H1 (cell line): ENCODE data around the gene ABI2. TPM values are rescaled to one million over a fixed set of nuclear protein-coding genes. Genes with fewer than 3 reads are reported as not detected.

Source experiments
- CTCF ChIA-PET: fragments of 300-600 bp; sonication (Branson Sonifier 250); formaldehyde crosslinking; loops from one replicate; lab custom pipeline; 2021; ENCODE audit not compliant: partially characterized antibody; lab: Charles Lee
- POLR2A ChIA-PET: fragments of 300-600 bp; sonication (Branson Sonifier 250); formaldehyde crosslinking; loops from one replicate; lab custom pipeline; 2021; ENCODE audit warnings: inconsistent platforms; ENCODE audit not compliant: partially characterized antibody; lab: Charles Lee
- DNase-seq, 2 experiments: peaks; one replicate each; pipeline versions ENCODE4 v3.0.0 to v3.0.0-alpha.2; 2010 to 2022; ENCODE audit warnings: low spot score in 2 of 2, low read depth in 1 of 2, mixed read lengths in 1 of 2
- FAIRE-seq: peaks from 2 replicates; lab custom pipeline; 2011; peaks lifted over from hg19 to GRCh38; lab: Jason Lieb, UNC
- H2AFZ ChIP-seq: 2 replicates; pipeline ENCODE4 v1.8.1; 2012; ENCODE audit warnings: low read length, inconsistent platforms
- H2AK5ac ChIP-seq: 2 replicates; pipeline ENCODE4 v1.6.1; 2013; ENCODE audit warnings: low read depth, low read length
- H2BK120ac ChIP-seq: replicated peaks from 2 replicates; pipeline ENCODE3; 2013; ENCODE audit warnings: low read depth, low read length, inconsistent platforms
- H2BK12ac ChIP-seq: 2 replicates; pipeline ENCODE4 v1.6.1; 2013; ENCODE audit warnings: low read depth, low read length
- H2BK15ac ChIP-seq: 2 replicates; pipeline ENCODE4 v1.6.1; 2013; ENCODE audit warnings: low read length
- H2BK20ac ChIP-seq: 2 replicates; pipeline ENCODE4 v1.6.1; 2013; ENCODE audit warnings: low read length
- H2BK5ac ChIP-seq: 2 replicates; pipeline ENCODE4 v1.6.1; 2013; ENCODE audit warnings: low read depth, low read length
- H3K14ac ChIP-seq: 2 replicates; pipeline ENCODE4 v1.6.1; 2013; ENCODE audit warnings: inconsistent platforms; ENCODE audit not compliant: insufficient read length
- H3K18ac ChIP-seq: 2 replicates; pipeline ENCODE4 v1.6.1; 2013; ENCODE audit warnings: low read length; ENCODE audit errors: extremely low read depth
- H3K23ac ChIP-seq: 2 replicates; pipeline ENCODE4 v1.6.1; 2013; ENCODE audit warnings: inconsistent platforms; ENCODE audit not compliant: insufficient read length
- H3K23me2 ChIP-seq: 2 replicates; pipeline ENCODE4 v1.6.1; 2013; ENCODE audit warnings: low read depth, low read length
- H3K27ac ChIP-seq: 2 replicates; pipeline ENCODE4 v1.6.1; 2011; ENCODE audit warnings: low read depth, low read length, inconsistent platforms
- H3K27me3 ChIP-seq, 4 experiments: replicated peaks in 1 of 4; 1 replicate in 1 of 4; 2 replicates in 3 of 4; pipeline versions ENCODE4 v1.6.1 to v1.8.1; 2011 to 2013; ENCODE audit warnings: low read length in 3 of 4, mild to moderate bottlenecking in 3 of 4, inconsistent platforms in 2 of 4, mixed read lengths in 2 of 4, moderate library complexity in 1 of 4; ENCODE audit not compliant: control insufficient read depth in 3 of 4, insufficient read depth in 3 of 4; ENCODE audit errors: extremely low read depth in 1 of 4
- H3K36me3 ChIP-seq, 4 experiments: 2 replicates each; pipeline versions ENCODE4 v1.6.1 to v1.8.1; 2011 to 2013; ENCODE audit warnings: mild to moderate bottlenecking in 4 of 4, low read length in 3 of 4, moderate library complexity in 2 of 4, control low read depth in 1 of 4, inconsistent platforms in 1 of 4; ENCODE audit not compliant: insufficient read depth in 4 of 4, control insufficient read depth in 2 of 4
- H3K4ac ChIP-seq: replicated peaks from 2 replicates; pipeline ENCODE3; 2013; ENCODE audit warnings: low read length, low read depth, mixed read lengths, inconsistent platforms; ENCODE audit not compliant: insufficient read length
- H3K4me1 ChIP-seq, 4 experiments: replicated peaks in 1 of 4; 1 replicate in 1 of 4; 2 replicates in 3 of 4; pipeline versions ENCODE4 v1.6.1 to v1.8.1; 2011 to 2013; ENCODE audit warnings: low read length in 3 of 4, inconsistent platforms in 2 of 4, mixed read lengths in 1 of 4; ENCODE audit not compliant: insufficient read depth in 4 of 4, control insufficient read depth in 3 of 4
- H3K4me2 ChIP-seq, 2 experiments: 2 replicates each; pipeline versions ENCODE4 v1.6.1 to v1.8.1; 2011 to 2013; ENCODE audit warnings: low read depth in 2 of 2, low read length in 2 of 2, control low read depth in 1 of 2, inconsistent platforms in 1 of 2, mild to moderate bottlenecking in 1 of 2; ENCODE audit not compliant: insufficient read depth in 1 of 2
- H3K4me3 ChIP-seq, 4 experiments: fragments of 200-600, 300-600 bp in 1 of 4; sonication (generic), shearing (Covaris generic), sonication (Bioruptor Twin) in 1 of 4; 2 replicates each; pipeline versions ENCODE4 v1.5.1 to v1.8.1; 2011 to 2016; ENCODE audit warnings: low read length in 4 of 4, low read depth in 3 of 4, control low read depth in 2 of 4, inconsistent platforms in 2 of 4, mild to moderate bottlenecking in 2 of 4, mixed read lengths in 1 of 4, moderate library complexity in 1 of 4; ENCODE audit not compliant: insufficient read depth in 2 of 4; ENCODE audit errors: extremely low read depth in 1 of 4
- H3K56ac ChIP-seq: replicated peaks from 2 replicates; pipeline ENCODE3; 2013; ENCODE audit warnings: low read depth, mild to moderate bottlenecking, mixed read lengths, low read length, inconsistent platforms; ENCODE audit not compliant: insufficient read length
- H3K79me1 ChIP-seq: 2 replicates; pipeline ENCODE4 v1.6.1; 2013; ENCODE audit warnings: low read depth, low read length, control low read depth
- H3K79me2 ChIP-seq, 2 experiments: 2 replicates each; pipeline versions ENCODE4 v1.6.1 to v1.8.1; 2012 to 2013; ENCODE audit warnings: low read length in 2 of 2, mild to moderate bottlenecking in 2 of 2, inconsistent platforms in 1 of 2; ENCODE audit not compliant: insufficient read depth in 2 of 2, control insufficient read depth in 1 of 2
- H3K9ac ChIP-seq, 4 experiments: replicated peaks in 1 of 4; 1 replicate in 1 of 4; 2 replicates in 3 of 4; pipeline versions ENCODE4 v1.6.1 to v1.8.1; 2011 to 2013; ENCODE audit warnings: low read depth in 3 of 4, low read length in 3 of 4, control low read depth in 2 of 4, mild to moderate bottlenecking in 2 of 4, moderate library complexity in 2 of 4, inconsistent platforms in 1 of 4; ENCODE audit errors: extremely low read depth in 1 of 4
- H3K9me3 ChIP-seq, 2 experiments: 2 replicates each; pipeline versions ENCODE4 v1.6.1 to v1.8.1; 2012 to 2013; ENCODE audit warnings: mild to moderate bottlenecking in 2 of 2, moderate library complexity in 2 of 2, control low read depth in 1 of 2, inconsistent platforms in 1 of 2, low read depth in 1 of 2, low read length in 1 of 2, mixed read lengths in 1 of 2; ENCODE audit not compliant: insufficient read depth in 2 of 2
- H4K20me1 ChIP-seq, 2 experiments: replicated peaks in 1 of 2; 2 replicates each; pipeline versions ENCODE3 to v1.8.1; 2011 to 2013; ENCODE audit warnings: inconsistent platforms in 2 of 2, low read length in 2 of 2, mild to moderate bottlenecking in 1 of 2; ENCODE audit not compliant: insufficient read depth in 2 of 2, control insufficient read depth in 1 of 2
- H4K5ac ChIP-seq: 2 replicates; pipeline ENCODE4 v1.6.1; 2013; ENCODE audit warnings: low read length, low read depth, mixed read lengths, inconsistent platforms; ENCODE audit not compliant: insufficient read length
- H4K8ac ChIP-seq: 2 replicates; pipeline ENCODE4 v1.8.0; 2013; ENCODE audit warnings: mild to moderate bottlenecking, moderate library complexity, low read length, inconsistent platforms; ENCODE audit not compliant: insufficient read depth; ENCODE audit errors: extremely low read depth
- H4K91ac ChIP-seq: replicated peaks from 2 replicates; pipeline ENCODE3; 2013; ENCODE audit warnings: low read length, mixed read lengths, inconsistent platforms; ENCODE audit not compliant: insufficient read length
- CTBP2 ChIP-seq: IDR thresholded peaks from 2 replicates; pipeline ENCODE4 v1.7.0; 2011; ENCODE audit warnings: borderline replicate concordance, mild to moderate bottlenecking, moderate library complexity, mixed read lengths, low read length; ENCODE audit not compliant: insufficient read depth, insufficient read length
- JUND ChIP-seq: IDR thresholded peaks from 2 replicates; pipeline ENCODE4 v1.6.1; 2011; ENCODE audit warnings: mild to moderate bottlenecking, improper control_type of control experiment, low read length
- MAFK ChIP-seq: IDR thresholded peaks from 2 replicates; pipeline ENCODE4 v1.6.1; 2012; ENCODE audit warnings: low read depth, mild to moderate bottlenecking, improper control_type of control experiment, low read length
- RAD21 ChIP-seq, 2 experiments: IDR thresholded peaks in 1 of 2; conservative IDR thresholded peaks in 1 of 2; 2 replicates each; pipeline ENCODE4 v1.6.1; 2011; ENCODE audit warnings: low read depth in 2 of 2, low read length in 2 of 2, improper control_type of control experiment in 1 of 2, inconsistent platforms in 1 of 2, mild to moderate bottlenecking in 1 of 2, moderate library complexity in 1 of 2
- SP1 ChIP-seq: IDR thresholded peaks from 2 replicates; pipeline ENCODE4 v1.6.1; 2011; ENCODE audit warnings: low read depth, low read length
- SUZ12 ChIP-seq: fragments of 200-600 bp; sonication (generic); IDR thresholded peaks from 2 replicates; pipeline ENCODE4 v1.6.1; 2012; ENCODE audit warnings: mild to moderate bottlenecking, inconsistent platforms, low read length, moderate library complexity, mixed read lengths
- TAF7 ChIP-seq: optimal IDR thresholded peaks from 2 replicates; pipeline ENCODE3; 2011; ENCODE audit warnings: low read depth, mild to moderate bottlenecking, inconsistent platforms, low read length, moderate library complexity, borderline replicate concordance
- TEAD4 ChIP-seq: IDR thresholded peaks from 2 replicates; pipeline ENCODE4 v1.6.1; 2012; ENCODE audit warnings: low read depth, low read length, inconsistent platforms, mixed read lengths
- polyA plus RNA-seq, 7 experiments: library from polyadenylated mRNA; depleted of rRNA in 3 of 7; stranded (reverse) in 5 of 7; unstranded in 2 of 7; fragments of >200 nt in 5 of 7; fragments of 200-250 nt in 2 of 7; gene quantifications; 1 replicate in 5 of 7; 2 replicates in 1 of 7; 4 replicates in 1 of 7; pipeline versions ENCODE4 v1.2.1 to v1.2.3, GENCODE V29; 2011 to 2013; ENCODE audit warnings: missing spikeins in 2 of 7, mixed read lengths in 2 of 7
- total RNA-seq: library from RNA; stranded (reverse); fragmentation: NEBNext Ultra II Directional; extraction: Animal tissue kit (Norgen Biotek cat#: 25700); gene quantifications from 2 replicates; pipeline ENCODE4 v1.2.1, GENCODE V29; 2021
- TF ChIP-seq, protein P1 (sequence below): IDR thresholded peaks from 2 replicates; pipeline ENCODE4 v1.6.1; 2011; ENCODE audit warnings: low read length, improper control_type of control experiment
- TF ChIP-seq, protein P2 (sequence below), 3 experiments: IDR thresholded peaks; 1 replicate in 2 of 3; 2 replicates in 1 of 3; pipeline versions ENCODE4 v1.5.1 to v1.6.1; 2011; ENCODE audit warnings: low read length in 3 of 3, mild to moderate bottlenecking in 3 of 3, inconsistent platforms in 2 of 3, low read depth in 1 of 3, moderate library complexity in 1 of 3; ENCODE audit not compliant: insufficient read depth in 1 of 3; ENCODE audit errors: control extremely low read depth in 1 of 3

The ABI2 gene
- total and polyA plus RNA-seq, 2 of the 8 experiments (the other 6 are each of a cell fraction or from before 2014, with no cell fraction given), result 62.3 to 118 TPM

DNA sequence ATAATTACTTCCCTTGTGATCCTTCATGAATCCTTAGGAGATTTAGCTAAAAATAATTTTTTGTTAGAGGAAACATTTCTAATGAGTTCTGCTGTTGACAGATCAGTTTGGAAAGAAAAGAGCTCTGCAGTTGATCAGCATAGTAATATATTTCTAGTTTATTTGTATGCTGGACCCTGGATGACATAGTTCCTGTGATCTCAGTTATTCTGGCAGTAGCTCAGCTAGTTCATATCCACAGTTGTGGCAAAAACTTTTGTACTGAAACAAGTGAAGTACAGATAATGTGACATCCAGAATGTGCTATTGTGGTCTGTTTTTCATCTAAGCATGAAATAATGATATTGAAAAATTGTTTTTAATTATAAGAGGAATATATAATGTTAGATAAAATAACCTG lies 33.7 kb downstream of the ABI2 start:
- no peak overlapping the region for H2AFZ ChIP-seq
- POLR2A ChIA-PET, result interaction anchor here (0.8 kb wide), 1 partner anchor 21 kb away, joined by 4 read pairs; no protein-coding TSS in a partner anchor
- H2BK5ac ChIP-seq, result no peak overlapping the region
- CTCF ChIA-PET, result no interaction called here
- H4K5ac ChIP-seq, result no peak overlapping the region
- H3K56ac ChIP-seq, result no peak overlapping the region
- H3K27me3 ChIP-seq, result no peaks in the 10 kb centered on the region
- no peak overlapping the region for H4K8ac ChIP-seq
- no peak overlapping the region for H3K14ac ChIP-seq
- no peak overlapping the region for H3K4me3 ChIP-seq
- no peak overlapping the region for H3K18ac ChIP-seq
- H2BK120ac ChIP-seq, result no peak overlapping the region
- TF ChIP-seq MAFK, result no peak
- TF ChIP-seq, protein P1, sequence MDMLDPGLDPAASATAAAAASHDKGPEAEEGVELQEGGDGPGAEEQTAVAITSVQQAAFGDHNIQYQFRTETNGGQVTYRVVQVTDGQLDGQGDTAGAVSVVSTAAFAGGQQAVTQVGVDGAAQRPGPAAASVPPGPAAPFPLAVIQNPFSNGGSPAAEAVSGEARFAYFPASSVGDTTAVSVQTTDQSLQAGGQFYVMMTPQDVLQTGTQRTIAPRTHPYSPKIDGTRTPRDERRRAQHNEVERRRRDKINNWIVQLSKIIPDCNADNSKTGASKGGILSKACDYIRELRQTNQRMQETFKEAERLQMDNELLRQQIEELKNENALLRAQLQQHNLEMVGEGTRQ, result no peak
- no peak for TF ChIP-seq SP1
- TF ChIP-seq RAD21 (IDR thresholded peaks at IDR 0.05 in 1 of 2, conservative IDR thresholded peaks at IDR 0.05 in 1 of 2; ENCODE audit: low read depth in 2 of 2, low read length in 2 of 2), result no peak
- TF ChIP-seq TEAD4, result no peak
- TF ChIP-seq SUZ12, result no peak
- TF ChIP-seq CTBP2, result no peak
- TF ChIP-seq, protein P2, sequence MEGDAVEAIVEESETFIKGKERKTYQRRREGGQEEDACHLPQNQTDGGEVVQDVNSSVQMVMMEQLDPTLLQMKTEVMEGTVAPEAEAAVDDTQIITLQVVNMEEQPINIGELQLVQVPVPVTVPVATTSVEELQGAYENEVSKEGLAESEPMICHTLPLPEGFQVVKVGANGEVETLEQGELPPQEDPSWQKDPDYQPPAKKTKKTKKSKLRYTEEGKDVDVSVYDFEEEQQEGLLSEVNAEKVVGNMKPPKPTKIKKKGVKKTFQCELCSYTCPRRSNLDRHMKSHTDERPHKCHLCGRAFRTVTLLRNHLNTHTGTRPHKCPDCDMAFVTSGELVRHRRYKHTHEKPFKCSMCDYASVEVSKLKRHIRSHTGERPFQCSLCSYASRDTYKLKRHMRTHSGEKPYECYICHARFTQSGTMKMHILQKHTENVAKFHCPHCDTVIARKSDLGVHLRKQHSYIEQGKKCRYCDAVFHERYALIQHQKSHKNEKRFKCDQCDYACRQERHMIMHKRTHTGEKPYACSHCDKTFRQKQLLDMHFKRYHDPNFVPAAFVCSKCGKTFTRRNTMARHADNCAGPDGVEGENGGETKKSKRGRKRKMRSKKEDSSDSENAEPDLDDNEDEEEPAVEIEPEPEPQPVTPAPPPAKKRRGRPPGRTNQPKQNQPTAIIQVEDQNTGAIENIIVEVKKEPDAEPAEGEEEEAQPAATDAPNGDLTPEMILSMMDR (IDR thresholded peaks at IDR 0.05; ENCODE audit: control extremely low read depth in 1 of 3, insufficient read depth in 1 of 3, low read depth in 1 of 3, low read length in 3 of 3), result no peak
- no peak for TF ChIP-seq JUND
- TF ChIP-seq TAF7, result no peak
- no peak overlapping the region for H3K23ac ChIP-seq
- no peak for DNase-seq
- H2BK15ac ChIP-seq, result no peak overlapping the region
- H3K79me2 ChIP-seq, result peaks cover 0 to 80% of the 10 kb centered on the region in 2 experiments; a peak in 3 of 4 replicates
- H2BK20ac ChIP-seq, result no peak overlapping the region
- H3K4me1 ChIP-seq, result peaks cover 0 to 2% (median 0%) of the 10 kb centered on the region in 4 experiments; a peak in 1 of 7 replicates
- H2AK5ac ChIP-seq, result no peak overlapping the region
- peaks cover 6% of the 10 kb centered on the region in 2 experiments for H4K20me1 ChIP-seq
- H3K9me3 ChIP-seq, result no peaks in the 10 kb centered on the region
- H2BK12ac ChIP-seq, result no peak overlapping the region
- no peak overlapping the region for H3K4me2 ChIP-seq
- no peak overlapping the region for H3K27ac ChIP-seq
- H4K91ac ChIP-seq, result no peak overlapping the region
- H3K23me2 ChIP-seq, result no peaks in the 10 kb centered on the region
- no peak overlapping the region for H3K9ac ChIP-seq
- no peak overlapping the region for H3K4ac ChIP-seq
- H3K79me1 ChIP-seq, result peaks cover 2% of the 10 kb centered on the region; the same call in 1 of the 2 replicates
- no peak for FAIRE-seq
- peaks cover 0 to 6% (median 3%) of the 10 kb centered on the region in 4 experiments; a peak in 3 of 8 replicates for H3K36me3 ChIP-seq
